GM10248 (cell line): ENCODE results near the gene S100PBP.

ENCODE experiments used
- CTCF ChIA-PET: fragments of 300-600 bp; sonication (Branson Sonifier 250); formaldehyde crosslinking; extraction: SDS; loops from one replicate; lab custom pipeline; 2021; ENCODE audit warnings: antibody characterized with exemption; lab: Yijun Ruan, JAX
- POLR2A ChIA-PET: fragments of 350-650 bp; sonication (Branson Sonifier 250); formaldehyde crosslinking; extraction: SDS; loops from one replicate; lab custom pipeline; 2020; ENCODE audit warnings: antibody characterized with exemption; lab: Yijun Ruan, JAX
- DNase-seq: peaks from one replicate; pipeline ENCODE4 v3.0.0; 2012; ENCODE audit errors: extremely low spot score
- CTCF ChIP-seq: IDR thresholded peaks from 2 replicates; pipeline ENCODE4 v1.5.1; 2012; ENCODE audit warnings: mild to moderate bottlenecking, low read depth; ENCODE audit errors: extremely low read depth, missing control alignments, control extremely low read depth

Gene S100PBP

GRCh38 chr1:32860566-32860965 lies 43.1 kb downstream of the S100PBP start:
- TF ChIP-seq CTCF = no peak
- POLR2A ChIA-PET = interaction anchor here (0.6 kb wide), 1 partner anchor 115 kb away, joined by 3 read pairs; no protein-coding TSS in a partner anchor
- CTCF ChIA-PET = interaction anchor here (1.1 to 5.6 kb wide), 5 partner anchors 11 to 73 kb away, joined by 3 to 35 read pairs (median 4); no protein-coding TSS in a partner anchor
- no peak for DNase-seq

- no peak for TF ChIP-seq CTCF
- ChIA-PET POLR2A (no interaction called here), CTCF (interaction anchor here (0.9 to 5.6 kb wide), 5 partner anchors 10 to 60 kb away, joined by 3 to 35 read pairs (median 15); no protein-coding TSS in a partner anchor)
- DNase-seq = no peak
Observed at GRCh38 chr1:32861904-32862695, 44.6 kb downstream of the S100PBP start.

- no peak for TF ChIP-seq CTCF
- POLR2A ChIA-PET = no interaction called here
- DNase-seq = no peak
- CTCF ChIA-PET = interaction anchor here (1.9 to 5.6 kb wide), 2 partner anchors 9 to 13 kb away, joined by 15 to 35 read pairs; no protein-coding TSS in a partner anchor
Observed at GRCh38 chr1:32863218-32863880, 45.9 kb downstream of the S100PBP start.

- TF ChIP-seq CTCF = no peak
- ChIA-PET CTCF (interaction anchor here (1.9 to 5.6 kb wide), 2 partner anchors 8 to 12 kb away, joined by 15 to 35 read pairs; no protein-coding TSS in a partner anchor), POLR2A (no interaction called here)
- no peak for DNase-seq
Observed at GRCh38 chr1:32863881-32864245, 46.4 kb downstream of the S100PBP start.

GRCh38 chr1:32864375-32865019 lies 47.0 kb downstream of the S100PBP start:
- CTCF ChIA-PET = interaction anchor here (1.9 to 5.6 kb wide), 2 partner anchors 8 to 12 kb away, joined by 15 to 35 read pairs; no protein-coding TSS in a partner anchor

More at GRCh38 chr1:32864375-32865019, 47.0 kb downstream of the S100PBP start:
- DNase-seq = no peak
- no peak for TF ChIP-seq CTCF
- POLR2A ChIA-PET = no interaction called here
